OCI-LY7 (cell line): ENCODE results near the gene HASPIN. TPM values are rescaled to one million over a fixed set of nuclear protein-coding genes. Genes with fewer than 3 reads are reported as not detected.

Source experiments
- BruUV-seq: library from RNA; stranded (reverse); fragments of 400-500 nt; replicated peaks from 2 replicates; lab custom pipeline; 2021; lab: Mats Ljungman, UMichigan
- CTCF ChIA-PET: fragments of 300-600 bp; sonication (Branson Sonifier 250); formaldehyde crosslinking; loops from one replicate; lab custom pipeline; 2022; ENCODE audit warnings: antibody characterized with exemption; ENCODE audit not compliant: unreplicated experiment; lab: Charles Lee
- POLR2A ChIA-PET: fragments of 300-600 bp; sonication (Branson Sonifier 250); formaldehyde crosslinking; loops from one replicate; lab custom pipeline; 2022; ENCODE audit warnings: antibody characterized with exemption; lab: Charles Lee
- DNase-seq: peaks from one replicate; pipeline ENCODE4 v3.0.0-alpha.2; 2015; ENCODE audit warnings: low spot score
- H2AFZ ChIP-seq: fragments of 200-600 bp; sonication (generic), shearing (Covaris generic); 2 replicates; pipeline ENCODE4 v1.6.1; 2014; ENCODE audit warnings: mild to moderate bottlenecking, antibody characterized with exemption, low read length, moderate library complexity
- H3K27ac ChIP-seq: fragments of 200-600 bp; sonication (generic); 2 replicates; pipeline ENCODE4 v1.5.1; 2014; ENCODE audit warnings: mixed run types, low read depth, mild to moderate bottlenecking, moderate library complexity, low read length, inconsistent platforms; ENCODE audit not compliant: poor library complexity, severe bottlenecking
- H3K36me3 ChIP-seq: fragments of 200-600 bp; sonication (generic); 2 replicates; pipeline ENCODE4 v1.6.1; 2014; ENCODE audit warnings: mild to moderate bottlenecking, antibody characterized with exemption, low read length, moderate library complexity, mixed read lengths; ENCODE audit not compliant: insufficient read depth
- H3K4me1 ChIP-seq: fragments of 200-600 bp; sonication (generic); 2 replicates; pipeline ENCODE4 v1.5.1; 2014; ENCODE audit warnings: mild to moderate bottlenecking, low read length; ENCODE audit not compliant: insufficient read depth, poor library complexity, severe bottlenecking
- H3K4me2 ChIP-seq: fragments of 200-600 bp; sonication (generic); 2 replicates; pipeline ENCODE4 v1.6.1; 2014; ENCODE audit warnings: mild to moderate bottlenecking, low read length
- H3K4me3 ChIP-seq: fragments of 200-600 bp; sonication (generic); 2 replicates; pipeline ENCODE4 v1.5.1; 2014; ENCODE audit warnings: mild to moderate bottlenecking, low read depth, low read length; ENCODE audit not compliant: poor library complexity, severe bottlenecking
- H3K79me2 ChIP-seq: fragments of 200-600 bp; sonication (generic); 2 replicates; pipeline ENCODE4 v1.6.1; 2016; ENCODE audit warnings: low read depth, mild to moderate bottlenecking, low read length, moderate library complexity, mixed read lengths; ENCODE audit not compliant: insufficient read depth
- H3K9me2 ChIP-seq: fragments of 200-600 bp; sonication (generic); 2 replicates; pipeline ENCODE4 v1.6.1; 2016; ENCODE audit warnings: mild to moderate bottlenecking, low read length, mixed read lengths; ENCODE audit not compliant: insufficient read depth
- H3K9me3 ChIP-seq: fragments of 200-600 bp; sonication (generic); 2 replicates; pipeline ENCODE4 v1.6.1; 2014; ENCODE audit warnings: mild to moderate bottlenecking, mixed run types, low read length, mixed read lengths
- H4K20me1 ChIP-seq: fragments of 200-600 bp; sonication (generic); 2 replicates; pipeline ENCODE4 v1.6.1; 2014; ENCODE audit warnings: mild to moderate bottlenecking, antibody characterized with exemption, low read length, moderate library complexity, mixed read lengths; ENCODE audit not compliant: insufficient read depth
- CTCF ChIP-seq: fragments of 200-600 bp; sonication (generic); conservative IDR thresholded peaks from 2 replicates; pipeline ENCODE4 v1.5.1; 2014; ENCODE audit warnings: mild to moderate bottlenecking, antibody characterized with exemption, low read length, moderate library complexity, mixed read lengths
- EZH2phosphoT487 ChIP-seq: fragments of 200-600 bp; sonication (generic); IDR thresholded peaks from 2 replicates; pipeline ENCODE4 v1.6.1; 2018; ENCODE audit warnings: low read depth, borderline replicate concordance, mild to moderate bottlenecking, mixed run types, antibody characterized with exemption, low read length, moderate library complexity, mixed read lengths
- intact Hi-C: fragments of 100-400 bp; cut with micrococcal nuclease; formaldehyde crosslinking; loops from one replicate; pipeline ENCODE4 v1.10.0; 2022; ENCODE audit not compliant: unreplicated experiment
- total RNA-seq, 2 experiments: library from RNA; depleted of rRNA in 1 of 2; stranded (reverse); fragments of >200 nt in 1 of 2; shearing (Covaris generic) in 1 of 2; gene quantifications; 2 replicates each; pipeline ENCODE4 v1.2.3, GENCODE V29; 2014 to 2022

Gene HASPIN
- total RNA-seq, 2 experiments from 2014 or later: 66.2 to 88.6 TPM

- H3K36me3 ChIP-seq: peaks cover 80% of the 10 kb centered on the region
- H3K4me2 ChIP-seq: no peak overlapping the region
- no peaks in the 10 kb centered on the region for H3K9me3 ChIP-seq
- H3K9me2 ChIP-seq: no peaks in the 10 kb centered on the region
- no peak overlapping the region for H3K27ac ChIP-seq
- no peak for DNase-seq
- H2AFZ ChIP-seq: no peak overlapping the region
- no peaks in the 10 kb centered on the region for H3K79me2 ChIP-seq
- ChIA-PET CTCF (no interaction called here), POLR2A (no interaction called here)
- H4K20me1 ChIP-seq: no peaks in the 10 kb centered on the region
- BruUV-seq: no TSS peak
- H3K4me1 ChIP-seq: peaks cover 5% of the 10 kb centered on the region
- TF ChIP-seq EZH2phosphoT487: no peak
- TF ChIP-seq CTCF: no peak
- no peak overlapping the region for H3K4me3 ChIP-seq
- intact Hi-C loops: no loop called here
Measured at GRCh38 chr17:3678095-3678820, 45.4 kb upstream of the HASPIN start.

GRCh38 chr17:3678821-3679530 is 44.7 kb upstream of the HASPIN start:
- TF ChIP-seq CTCF (no peak), EZH2phosphoT487 (no peak)
- BruUV-seq: no TSS peak
- no peaks in the 10 kb centered on the region for H3K9me3 ChIP-seq
- no peaks in the 10 kb centered on the region for H3K9me2 ChIP-seq
- intact Hi-C loops: no loop called here
- peaks cover 12% of the 10 kb centered on the region for H3K4me1 ChIP-seq
- no peak overlapping the region for H2AFZ ChIP-seq
- peaks cover 81% of the 10 kb centered on the region for H3K36me3 ChIP-seq
- POLR2A ChIA-PET: no interaction called here
- H3K4me3 ChIP-seq: no peak overlapping the region
- H4K20me1 ChIP-seq: no peaks in the 10 kb centered on the region
- no peak for DNase-seq
- H3K79me2 ChIP-seq: no peaks in the 10 kb centered on the region
- CTCF ChIA-PET: no interaction called here
- no peak overlapping the region for H3K27ac ChIP-seq
- H3K4me2 ChIP-seq: no peak overlapping the region

GRCh38 chr17:3679531-3680126 is 44.1 kb upstream of the HASPIN start:
- H2AFZ ChIP-seq: no peak overlapping the region
- POLR2A ChIA-PET: no interaction called here
- TF ChIP-seq EZH2phosphoT487 (no peak), CTCF (no peak)
- H4K20me1 ChIP-seq: no peaks in the 10 kb centered on the region
- peaks cover 85% of the 10 kb centered on the region for H3K36me3 ChIP-seq
- intact Hi-C loops: no loop called here
- no peaks in the 10 kb centered on the region for H3K79me2 ChIP-seq
- no peak for DNase-seq
- H3K4me3 ChIP-seq: no peak overlapping the region
- peaks cover 19% of the 10 kb centered on the region for H3K4me1 ChIP-seq
- H3K4me2 ChIP-seq: no peak overlapping the region
- H3K9me3 ChIP-seq: no peaks in the 10 kb centered on the region
- H3K9me2 ChIP-seq: no peaks in the 10 kb centered on the region
- H3K27ac ChIP-seq: no peak overlapping the region
- no TSS peak for BruUV-seq
- CTCF ChIA-PET: no interaction called here
